Esophagus squamous epithelium (tissue), 5 donors: Measurements from ENCODE around the gene SMAD5. TPM values are rescaled to one million over a fixed set of nuclear protein-coding genes. Genes with fewer than 3 reads are reported as not detected.

Experiments used
- DNase-seq: peaks from one replicate; lab custom pipeline; 2025; lab: John Stamatoyannopoulos, UW
- H3K27ac ChIP-seq, 4 donors: fragments of 200-600 bp; sonication (generic); one replicate each; pipeline ENCODE4 v1.5.1; 2016 to 2019; ENCODE audit warnings: mild to moderate bottlenecking in 1 of 4
- H3K27me3 ChIP-seq, 4 donors: fragments of 200-600 bp; sonication (generic); 1 replicate in 3 of 4; 2 replicates in 1 of 4; pipeline versions ENCODE4 v1.5.1 to v1.6.0; 2017 to 2021; ENCODE audit warnings: antibody characterized with exemption in 1 of 4
- H3K36me3 ChIP-seq, 3 donors: fragments of 200-600 bp; sonication (generic); one replicate each; pipeline ENCODE4 v1.5.1; 2016 to 2019
- H3K4me1 ChIP-seq, 3 donors: fragments of 200-600 bp; sonication (generic); one replicate each; pipeline ENCODE4 v1.5.1; 2017 to 2019
- H3K4me3 ChIP-seq, 4 donors: fragments of 200-600 bp; sonication (generic); 1 replicate in 3 of 4; 2 replicates in 1 of 4; pipeline ENCODE4 v1.5.1; 2016 to 2019; ENCODE audit warnings: mild to moderate bottlenecking in 2 of 4, moderate library complexity in 1 of 4
- H3K9me3 ChIP-seq, 3 donors: fragments of 200-600 bp; sonication (generic); one replicate each; pipeline ENCODE4 v1.5.1; 2016 to 2019
- POLR2A ChIP-seq, 4 donors: fragments of 450-650 bp; IDR thresholded peaks; one replicate each; pipeline ENCODE4 v1.6.1; 2017; ENCODE audit warnings: antibody characterized with exemption in 4 of 4, mild to moderate bottlenecking in 4 of 4, moderate library complexity in 3 of 4
- WGBS, 2 donors: methylation state at CpG; one replicate each; pipeline ENCODE4 v1.1.5; 2018; 5-methylcytosine and 5-hydroxymethylcytosine counted together
- intact Hi-C: fragments of 100-400 bp; cut with DNase I; formaldehyde crosslinking; loops from one replicate; pipeline ENCODE4 v1.15.0; 2022
- total RNA-seq, 4 donors: library from RNA; depleted of rRNA; stranded (reverse); fragments of >200 nt; gene quantifications; one replicate each; pipeline ENCODE4 v1.1.0, GENCODE V29; 2016
- TF ChIP-seq, protein P1 (sequence below), 6 experiments: fragments of 450-650 bp in 4 of 6; fragments of 200-600 bp in 2 of 6; sonication (generic) in 2 of 6; IDR thresholded peaks; one replicate each; pipeline ENCODE4 v1.5.1; 2016 to 2019; ENCODE audit warnings: antibody characterized with exemption in 6 of 6, mild to moderate bottlenecking in 4 of 6, moderate library complexity in 4 of 6
- donor health status: DM: yes; HTN: yes; CAD: no.

SMAD5 gene
- total RNA-seq, 4 donors from 2014 or later = 32.0 to 49.6 (median 38.1) TPM

GRCh38 chr5:136143312-136143711 lies 10.7 kb downstream of the SMAD5 start:
- no peak for DNase-seq
- intact Hi-C loops = no loop called here
- Histone ChIP-seq H3K36me3 (no peaks in the 10 kb centered on the region), H3K9me3 (no peaks in the 10 kb centered on the region), H3K27ac (no peak overlapping the region), H3K4me3 (no peak overlapping the region), H3K27me3 (no peaks in the 10 kb centered on the region), H3K4me1 (peaks cover 10 to 100% (median 34%) of the 10 kb centered on the region in 3 donors)
- WGBS, 2 donors = 75 to 87% methylated on average over 6 of the region's 6 CpGs
- TF ChIP-seq, protein P1, sequence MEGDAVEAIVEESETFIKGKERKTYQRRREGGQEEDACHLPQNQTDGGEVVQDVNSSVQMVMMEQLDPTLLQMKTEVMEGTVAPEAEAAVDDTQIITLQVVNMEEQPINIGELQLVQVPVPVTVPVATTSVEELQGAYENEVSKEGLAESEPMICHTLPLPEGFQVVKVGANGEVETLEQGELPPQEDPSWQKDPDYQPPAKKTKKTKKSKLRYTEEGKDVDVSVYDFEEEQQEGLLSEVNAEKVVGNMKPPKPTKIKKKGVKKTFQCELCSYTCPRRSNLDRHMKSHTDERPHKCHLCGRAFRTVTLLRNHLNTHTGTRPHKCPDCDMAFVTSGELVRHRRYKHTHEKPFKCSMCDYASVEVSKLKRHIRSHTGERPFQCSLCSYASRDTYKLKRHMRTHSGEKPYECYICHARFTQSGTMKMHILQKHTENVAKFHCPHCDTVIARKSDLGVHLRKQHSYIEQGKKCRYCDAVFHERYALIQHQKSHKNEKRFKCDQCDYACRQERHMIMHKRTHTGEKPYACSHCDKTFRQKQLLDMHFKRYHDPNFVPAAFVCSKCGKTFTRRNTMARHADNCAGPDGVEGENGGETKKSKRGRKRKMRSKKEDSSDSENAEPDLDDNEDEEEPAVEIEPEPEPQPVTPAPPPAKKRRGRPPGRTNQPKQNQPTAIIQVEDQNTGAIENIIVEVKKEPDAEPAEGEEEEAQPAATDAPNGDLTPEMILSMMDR (IDR thresholded peaks at IDR 0.05) = no peak
- TF ChIP-seq POLR2A (IDR thresholded peaks at IDR 0.05) = no peak

- Histone ChIP-seq H3K4me1 (peaks cover 5 to 100% (median 29%) of the 10 kb centered on the region in 3 donors), H3K4me3 (no peak overlapping the region), H3K9me3 (no peaks in the 10 kb centered on the region), H3K36me3 (no peaks in the 10 kb centered on the region), H3K27me3 (no peaks in the 10 kb centered on the region), H3K27ac (no peak overlapping the region)
- intact Hi-C loops = no loop called here
- no peak for DNase-seq
- 77 to 84% methylated on average over 3 of the region's 3 CpGs for WGBS, 2 donors
- TF ChIP-seq, protein P1 (IDR thresholded peaks at IDR 0.05) = no peak
- no peak for TF ChIP-seq POLR2A (IDR thresholded peaks at IDR 0.05)
Measured at GRCh38 chr5:136143763-136144162, 11.1 kb downstream of the SMAD5 start.

- no peak for DNase-seq
- TF ChIP-seq, protein P1 (IDR thresholded peaks at IDR 0.05) = no peak
- TF ChIP-seq POLR2A (IDR thresholded peaks at IDR 0.05) = no peak
- H3K4me1 ChIP-seq = peaks cover 4 to 100% (median 25%) of the 10 kb centered on the region in 3 donors
- no peak overlapping the region for H3K27ac ChIP-seq
- H3K4me3 ChIP-seq = no peak overlapping the region
- no peaks in the 10 kb centered on the region for H3K36me3 ChIP-seq
- no peaks in the 10 kb centered on the region for H3K27me3 ChIP-seq
- WGBS, 2 donors = 47 to 49% methylated on average over 2 of the region's 2 CpGs
- intact Hi-C loops = no loop called here
- H3K9me3 ChIP-seq = no peaks in the 10 kb centered on the region
Measured at GRCh38 chr5:136145030-136145429, 12.4 kb downstream of the SMAD5 start.

GRCh38 chr5:136146201-136146600 lies 13.6 kb downstream of the SMAD5 start:
- Histone ChIP-seq H3K4me1 (peaks cover 2 to 99% (median 17%) of the 10 kb centered on the region in 3 donors), H3K36me3 (no peaks in the 10 kb centered on the region), H3K27me3 (no peaks in the 10 kb centered on the region), H3K4me3 (no peak overlapping the region), H3K27ac (no peak overlapping the region), H3K9me3 (no peaks in the 10 kb centered on the region)
- no peak for TF ChIP-seq POLR2A (IDR thresholded peaks at IDR 0.05)
- TF ChIP-seq, protein P1 (IDR thresholded peaks at IDR 0.05) = no peak
- intact Hi-C loops = no loop called here
- WGBS, 2 donors = 67 to 69% methylated on average over 3 of the region's 3 CpGs
- no peak for DNase-seq

- H3K36me3 ChIP-seq = no peaks in the 10 kb centered on the region
- TF ChIP-seq, protein P1 (IDR thresholded peaks at IDR 0.05) = no peak
- no peak for TF ChIP-seq POLR2A (IDR thresholded peaks at IDR 0.05)
- no peak for DNase-seq
- no peak overlapping the region for H3K4me3 ChIP-seq
- H3K9me3 ChIP-seq = no peaks in the 10 kb centered on the region
- intact Hi-C loops = no loop called here
- no peak overlapping the region for H3K27ac ChIP-seq
- H3K4me1 ChIP-seq = peaks cover 0 to 98% (median 5%) of the 10 kb centered on the region in 3 donors
- no peaks in the 10 kb centered on the region for H3K27me3 ChIP-seq
Measured at GRCh38 chr5:136147632-136148031, 15.0 kb downstream of the SMAD5 start.
